H4 (cell line): ENCODE measurements around the gene PARVG. TPM values are rescaled to one million over a fixed set of nuclear protein-coding genes. Genes with fewer than 3 reads are reported as not detected.

ENCODE experiments used
- DNase-seq: peaks from one replicate; pipeline ENCODE4 v3.0.0-alpha.2; 2015; ENCODE audit warnings: low spot score
- total RNA-seq: library from RNA; depleted of rRNA; stranded (reverse); fragments of >200 nt; shearing (Covaris generic); gene quantifications from 2 replicates; pipeline ENCODE4 v1.2.3, GENCODE V29; 2014

The PARVG gene
- total RNA-seq, 1 experiment from 2014 or later: 1.1 TPM

GRCh38 chr22:44155115-44155514, 25.6 kb upstream of the PARVG start:
- no peak for DNase-seq

DNA sequence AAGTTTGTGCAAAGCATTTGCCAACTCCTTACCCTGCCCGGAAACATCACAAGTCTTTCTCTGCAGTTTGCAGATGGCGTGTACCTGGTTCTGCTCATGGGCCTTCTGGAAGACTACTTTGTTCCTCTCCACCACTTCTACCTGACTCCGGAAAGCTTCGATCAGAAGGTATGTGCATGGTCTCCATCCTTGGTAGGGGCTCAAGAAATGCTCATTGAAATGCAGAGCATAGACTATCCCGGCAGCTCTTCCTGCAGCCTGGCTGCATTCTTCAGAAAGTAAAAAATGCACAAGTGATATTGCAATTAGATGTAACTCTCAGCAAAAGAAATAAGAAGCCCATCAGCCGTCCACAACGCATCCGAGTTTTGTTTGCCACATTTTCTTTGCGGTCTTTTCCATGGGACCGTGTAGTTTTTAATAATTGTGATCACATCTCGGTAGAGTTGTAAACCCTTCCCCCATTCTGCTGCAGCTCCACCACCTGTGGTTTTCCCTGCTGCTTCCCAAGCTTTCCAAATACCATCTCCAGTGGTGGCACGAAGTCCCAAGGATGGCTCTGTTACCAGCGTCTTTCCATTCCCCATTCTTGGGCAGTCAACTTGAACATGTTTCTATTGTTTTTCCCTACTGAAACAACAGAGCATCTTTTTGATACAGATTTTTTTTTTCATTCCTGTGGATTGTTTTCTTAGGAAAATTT, 22.7 kb upstream of the PARVG start:
- no peak for DNase-seq

DNA sequence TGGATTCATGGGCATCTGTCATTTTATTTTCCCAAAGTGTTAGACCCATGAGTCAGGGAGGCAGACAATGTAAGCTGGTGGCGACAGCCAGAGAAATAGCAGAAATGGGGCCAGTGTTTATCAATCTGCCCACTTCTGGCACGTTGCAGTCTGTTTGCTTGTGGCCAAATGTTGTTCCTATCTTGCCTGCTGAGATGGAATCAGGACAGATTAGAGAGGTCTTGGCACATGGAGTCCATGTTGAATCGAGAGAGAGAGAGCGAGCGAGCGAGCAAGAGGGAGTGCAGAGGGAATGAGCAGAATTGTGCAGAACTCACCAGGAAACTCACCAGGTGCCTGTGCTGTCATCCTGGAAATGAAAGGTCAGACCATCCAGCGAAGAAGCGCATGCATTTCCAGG, 21.9 kb upstream of the PARVG start:
- DNase-seq: no peak

- DNase-seq: no peak
Observed at GRCh38 chr22:44159221-44159620, 21.5 kb upstream of the PARVG start.

DNA sequence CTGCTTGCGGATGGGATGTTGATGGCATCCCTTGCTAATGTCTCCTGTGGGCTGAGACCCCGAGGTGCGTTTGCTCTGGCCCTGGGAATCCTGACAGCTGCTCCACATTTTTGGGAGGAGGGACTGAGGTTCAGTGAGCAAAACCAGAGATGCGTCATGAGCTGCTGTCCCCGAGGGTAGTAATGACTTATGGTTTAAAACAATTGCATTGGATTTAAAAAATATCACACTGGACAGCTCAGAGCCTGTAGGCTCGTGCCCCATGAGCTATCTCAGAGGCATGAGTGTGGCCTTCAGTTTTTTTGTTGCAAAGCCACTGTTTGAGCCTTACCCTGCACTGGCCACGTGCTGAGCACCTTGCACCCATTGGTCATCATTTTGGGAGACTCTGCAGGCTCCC, 20.9 kb upstream of the PARVG start:
- no peak for DNase-seq

DNA sequence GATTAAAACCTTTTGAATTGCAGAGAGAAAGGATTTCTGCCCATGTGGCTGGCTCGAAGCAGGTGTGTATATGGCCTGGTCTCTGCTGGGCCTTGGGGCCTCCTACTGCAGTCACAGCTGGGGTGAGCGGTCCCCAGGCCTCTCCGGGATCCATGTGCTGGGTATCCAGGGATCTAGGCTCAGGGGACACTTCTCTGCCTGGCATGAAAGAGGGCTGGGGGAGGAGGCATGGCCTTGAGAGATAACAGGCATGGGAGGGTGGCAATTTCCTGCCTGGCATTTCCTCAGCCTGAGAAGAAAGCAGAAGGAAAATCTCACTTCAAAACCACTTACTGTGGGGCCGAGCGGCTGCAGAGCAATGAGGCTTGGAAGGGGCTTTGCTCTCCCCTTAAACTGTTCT, 20.3 kb upstream of the PARVG start:
- no peak for DNase-seq

DNA sequence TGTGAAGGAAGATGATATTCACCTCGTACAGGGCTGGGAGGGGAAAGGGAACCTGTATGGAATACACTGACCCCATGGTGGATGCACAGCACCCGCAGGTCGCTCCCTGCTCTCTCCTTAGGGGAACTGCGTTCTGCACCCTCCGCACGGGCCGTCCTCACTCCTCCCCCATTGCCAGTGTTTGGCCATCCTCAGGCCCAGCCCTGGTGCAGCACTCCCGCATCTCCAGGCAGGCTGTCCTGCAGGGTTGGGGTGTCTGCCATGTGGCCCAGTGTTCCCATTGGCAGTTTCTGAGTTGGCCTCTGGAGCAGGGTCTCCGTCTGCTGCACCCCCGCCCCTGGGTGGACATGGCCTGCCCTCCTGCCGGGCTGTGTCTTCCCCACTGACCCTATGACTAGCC, 19.1 kb upstream of the PARVG start:
- DNase-seq: no peak

DNA sequence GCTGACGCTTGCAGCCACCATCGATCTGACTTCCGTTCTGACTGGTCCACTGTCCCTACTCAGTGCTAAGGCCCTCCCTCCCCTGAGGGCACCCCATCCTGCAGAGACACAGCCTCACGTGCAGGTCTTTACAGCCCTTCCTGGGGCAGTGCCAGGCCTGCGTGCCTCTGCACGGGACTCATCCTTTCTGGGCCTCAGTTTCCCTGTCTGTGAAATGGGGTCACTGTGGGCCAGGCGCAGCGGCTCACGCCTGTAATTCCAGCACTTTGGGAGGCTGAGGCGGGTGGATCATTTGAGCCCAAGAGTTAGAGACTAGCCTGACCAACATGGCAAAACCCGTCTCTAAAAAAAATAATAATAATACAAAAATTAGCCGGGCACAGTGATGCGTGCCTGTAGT, 17.8 kb upstream of the PARVG start:
- DNase-seq: no peak

- no peak for DNase-seq
Observed at GRCh38 chr22:44163536-44163935, 17.2 kb upstream of the PARVG start.

DNA sequence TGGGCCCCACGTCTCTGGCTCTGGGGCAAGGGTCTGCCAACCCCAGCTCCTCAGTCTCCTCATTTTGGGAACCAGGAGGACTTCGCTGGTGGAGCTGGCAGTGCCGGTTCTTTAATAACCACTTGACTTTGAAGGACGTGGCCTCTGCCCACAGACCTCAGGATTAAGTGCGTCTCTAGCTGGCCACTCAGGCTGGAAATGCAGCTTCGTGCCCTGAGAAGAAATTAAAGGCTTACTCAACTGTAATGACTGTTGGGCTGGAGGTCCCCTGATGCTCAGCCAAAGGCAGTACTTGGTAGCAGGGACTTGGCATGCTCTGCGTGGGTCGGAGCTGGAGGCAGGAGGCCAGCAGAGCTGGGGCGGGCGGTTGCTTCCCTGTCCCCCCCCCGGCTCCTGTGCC, 16.7 kb upstream of the PARVG start:
- DNase-seq: no peak

DNA sequence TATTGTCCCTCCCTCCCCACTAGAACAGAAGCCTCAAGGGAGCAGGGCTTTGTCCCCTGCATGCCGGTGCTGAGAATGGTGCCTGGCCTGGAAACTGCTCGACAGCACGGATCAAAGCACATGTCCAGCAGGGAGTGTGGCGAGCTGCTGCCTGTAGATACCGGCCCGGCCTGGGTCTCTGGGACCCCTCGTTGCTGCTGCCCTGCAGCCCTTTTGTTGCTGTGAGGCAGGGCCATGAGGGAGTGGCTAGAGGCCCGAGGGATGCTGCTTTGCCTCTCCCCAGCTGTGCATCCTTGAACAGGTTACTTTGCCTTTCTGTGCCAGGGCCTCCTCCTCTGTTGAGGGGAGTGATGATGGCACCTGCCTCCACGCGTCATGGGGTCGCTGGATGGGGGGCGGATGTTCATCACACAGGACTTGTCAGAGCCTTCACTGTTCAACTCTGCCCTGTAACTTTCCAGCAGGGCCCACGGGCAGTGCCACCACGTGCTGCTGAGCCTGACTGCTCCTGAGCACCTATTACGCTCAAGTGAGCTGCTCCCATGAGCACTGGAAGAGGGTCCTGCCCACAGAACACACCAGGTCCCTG, 15.3 kb upstream of the PARVG start:
- no peak for DNase-seq

GRCh38 chr22:44166498-44167276, 14.0 kb upstream of the PARVG start:
- no peak for DNase-seq

DNA sequence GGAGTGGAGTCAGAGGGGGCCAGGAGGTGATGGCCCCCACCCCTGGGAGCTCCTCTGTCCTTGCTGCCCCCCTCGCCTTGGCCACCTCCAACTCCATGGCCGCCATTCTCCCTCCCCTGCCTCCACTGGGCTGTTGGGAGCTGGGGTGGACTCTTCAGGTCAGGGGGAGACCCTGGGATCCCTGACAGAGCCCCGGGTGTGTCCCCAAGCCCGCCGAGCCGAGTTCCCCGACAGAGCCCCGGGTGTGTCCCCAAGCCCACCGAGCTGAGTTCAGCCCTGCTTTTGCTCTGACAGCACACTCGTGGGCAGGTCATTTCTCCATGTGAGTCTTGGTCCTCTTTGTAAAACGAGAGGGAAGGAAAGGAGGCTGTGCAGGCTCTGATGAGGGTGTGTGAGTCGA, 13.2 kb upstream of the PARVG start:
- no peak for DNase-seq

DNA sequence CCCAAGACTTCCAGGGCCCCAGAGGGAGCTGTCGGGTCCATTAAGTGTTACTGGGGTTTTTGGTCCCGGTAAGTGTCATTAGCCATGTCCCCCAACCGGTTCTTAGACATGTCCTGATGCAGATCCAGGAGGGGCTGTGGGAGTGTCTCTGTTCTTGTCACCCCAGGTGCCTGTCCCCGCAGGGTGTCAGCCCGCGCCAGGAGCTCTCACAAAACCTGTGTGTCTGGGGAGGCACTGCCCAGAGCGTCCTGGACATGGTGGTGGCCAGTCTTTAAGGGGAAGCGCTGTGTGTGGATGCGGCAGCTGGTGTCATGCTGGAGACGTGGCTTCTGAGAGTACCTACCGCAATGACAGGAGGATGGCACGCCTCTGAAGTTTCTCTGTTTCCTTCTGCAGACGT, 12.5 kb upstream of the PARVG start:
- DNase-seq: no peak

- no peak for DNase-seq
Observed at GRCh38 chr22:44170470-44170869, 10.3 kb upstream of the PARVG start.

GRCh38 chr22:44171561-44171960, 9.2 kb upstream of the PARVG start:
- no peak for DNase-seq

DNA sequence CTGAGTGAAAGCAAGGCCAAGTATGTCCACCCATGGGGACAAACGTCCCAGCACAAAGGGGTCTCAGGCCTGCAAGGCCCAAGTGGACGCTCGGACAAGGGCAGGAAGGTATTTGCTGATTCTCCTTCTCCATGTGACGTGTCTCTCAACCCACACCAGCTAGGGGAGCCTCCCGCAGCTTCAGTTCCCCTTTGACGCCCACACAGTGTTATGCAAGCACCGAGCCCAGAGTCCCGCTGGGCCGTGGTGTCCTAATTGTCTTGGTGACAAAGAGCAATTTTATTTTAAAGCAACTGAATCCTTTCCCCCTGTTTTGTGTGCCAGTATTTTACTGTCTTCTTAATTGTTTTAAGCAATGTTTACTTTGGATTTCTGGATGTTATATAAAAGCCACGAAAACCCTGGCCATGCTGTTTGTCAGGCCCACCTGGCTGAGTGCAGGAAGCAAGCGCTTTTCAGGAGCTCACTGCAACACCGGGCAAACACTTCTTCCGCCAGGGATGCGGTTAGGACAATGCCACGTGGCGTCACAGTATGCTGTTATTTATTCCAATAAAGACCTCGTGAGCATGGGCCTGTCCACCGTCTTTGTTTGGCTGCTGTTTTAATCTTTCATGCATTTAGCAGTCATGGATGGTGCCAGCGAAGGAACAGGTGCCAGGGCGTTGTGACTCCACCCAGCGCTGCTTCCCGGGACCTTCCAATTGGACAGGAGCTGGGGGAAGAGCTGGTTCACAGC, 8.2 kb upstream of the PARVG start:
- no peak for DNase-seq

- no peak for DNase-seq
Observed at GRCh38 chr22:44173154-44173553, 7.6 kb upstream of the PARVG start.

- DNase-seq: no peak
Observed at GRCh38 chr22:44175676-44176075, 5.0 kb upstream of the PARVG start.

GRCh38 chr22:44179196-44179988, 1.3 kb upstream of the PARVG start:
- no peak for DNase-seq

DNA sequence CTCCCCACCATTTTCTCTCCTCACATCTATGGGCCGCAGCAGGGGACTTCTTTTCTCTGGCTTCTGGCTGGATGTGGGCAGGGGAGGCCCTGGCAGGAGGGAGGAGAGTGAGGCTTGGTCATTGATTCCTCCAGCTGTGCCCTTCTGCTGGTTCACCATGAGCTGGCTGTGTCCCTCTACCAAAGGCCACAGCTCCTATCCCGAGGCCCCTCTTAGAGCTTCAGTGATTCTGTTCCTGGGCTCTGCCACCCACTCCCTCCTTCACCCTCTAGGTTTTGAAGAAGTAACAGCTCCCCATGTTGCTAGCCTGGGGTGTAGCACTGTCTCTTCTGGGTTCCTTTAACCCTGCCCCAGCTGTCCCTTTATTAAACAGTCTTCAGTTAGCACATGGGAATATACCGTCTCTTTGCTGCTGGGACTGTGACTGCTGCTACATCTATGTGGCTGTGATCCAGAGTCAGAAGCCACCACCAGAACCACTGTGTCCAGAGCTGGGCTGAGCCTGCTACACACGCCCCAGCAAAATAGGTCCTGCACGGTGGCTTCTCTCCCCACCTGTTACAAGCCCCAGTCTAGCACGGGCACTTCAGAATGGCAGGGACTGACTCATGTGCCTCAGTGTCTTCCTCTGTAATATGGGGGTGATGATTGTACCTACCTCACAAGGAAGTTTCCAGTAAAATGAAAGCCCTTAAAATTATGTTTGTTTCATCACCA, 578 bp upstream of the PARVG start:
- no peak for DNase-seq
